Cortex of kidney (tissue), 1 donor: ENCODE results near the gene SPEM1.

Source experiments
- DNase-seq: peaks from one replicate; lab custom pipeline; 2025; lab: John Stamatoyannopoulos, UW

SPEM1 gene

GRCh38 chr17:7418472-7419152 lies 1.5 kb upstream of the SPEM1 start:
- DNase-seq: no peak

GRCh38 chr17:7421186-7421585 lies 1.1 kb downstream of the SPEM1 start:
- no peak for DNase-seq

GRCh38 chr17:7423679-7424078 lies 3.6 kb downstream of the SPEM1 start:
- DNase-seq: no peak

GRCh38 chr17:7425316-7425715 lies 5.2 kb downstream of the SPEM1 start, which contains the start of gene SPEM2:
Gene SPEM2, plus strand, starts transcription at chr17:7425616. Its CDS starts 73 bp downstream, at chr17:7425689.
- DNase-seq: no peak

- no peak for DNase-seq
These were observed 5.6 kb downstream of the SPEM1 start for GRCh38 chr17:7425756-7426155.

GRCh38 chr17:7426203-7426863 lies 6.2 kb downstream of the SPEM1 start:
- no peak for DNase-seq

- DNase-seq: no peak
These were observed 6.9 kb downstream of the SPEM1 start for GRCh38 chr17:7426896-7427489.

GRCh38 chr17:7427549-7427948 lies 7.4 kb downstream of the SPEM1 start:
- no peak for DNase-seq

- no peak for DNase-seq
These were observed 8.4 kb downstream of the SPEM1 start, which contains the start of gene SPEM3 for GRCh38 chr17:7428557-7428956. Gene SPEM3, plus strand, starts transcription at chr17:7428857. Its CDS starts 46 bp downstream, at chr17:7428903.

- DNase-seq: no peak
These were observed 9.6 kb downstream of the SPEM1 start for GRCh38 chr17:7429722-7430121.

GRCh38 chr17:7431231-7431630 lies 11.1 kb downstream of the SPEM1 start:
- no peak for DNase-seq

GRCh38 chr17:7432296-7432695 lies 12.2 kb downstream of the SPEM1 start:
- DNase-seq: no peak

GRCh38 chr17:7435676-7436555 lies 15.8 kb downstream of the SPEM1 start:
- no peak for DNase-seq

GRCh38 chr17:7436556-7437368 lies 16.6 kb downstream of the SPEM1 start:
- no peak for DNase-seq

GRCh38 chr17:7437369-7437863 lies 17.3 kb downstream of the SPEM1 start:
- DNase-seq: no peak

GRCh38 chr17:7437950-7438614 lies 18.0 kb downstream of the SPEM1 start:
- no peak for DNase-seq

- no peak for DNase-seq
These were observed 18.7 kb downstream of the SPEM1 start for GRCh38 chr17:7438656-7439460.

GRCh38 chr17:7439462-7440112 lies 19.5 kb downstream of the SPEM1 start, which contains the start of gene FGF11:
Gene FGF11, plus strand, starts transcription at chr17:7439512. Its CDS starts 109 bp downstream, at chr17:7439621.
- no peak for DNase-seq
